Psoas muscle (tissue), 8 donors: ENCODE measurements around the gene PCGF2. TPM values are rescaled to one million over a fixed set of nuclear protein-coding genes. Genes with fewer than 3 reads are reported as not detected.

Source experiments
- ATAC-seq, 4 donors: fragments of 200-7000 bp; cut with Tn5 transposase; one replicate each; pipeline ENCODE4 v1.9.1; 2020; ENCODE audit warnings: moderate library complexity in 3 of 4, mild to moderate bottlenecking in 2 of 4
- DNase-seq, 2 donors: peaks; one replicate each; pipeline ENCODE4 v3.0.0-alpha.2; 2020
- H3K27ac ChIP-seq: fragments of 200-600 bp; one replicate; pipeline ENCODE4 v1.8.0; 2022
- H3K27me3 ChIP-seq, 3 donors: fragments of 200-600 bp in 1 of 3; one replicate each; pipeline versions ENCODE4 v1.6.1 to v1.8.0; 2013 to 2022; ENCODE audit warnings: low read length in 2 of 3, mild to moderate bottlenecking in 2 of 3, moderate library complexity in 1 of 3; ENCODE audit not compliant: insufficient read depth in 3 of 3
- H3K36me3 ChIP-seq, 2 donors: fragments of 200-600 bp in 1 of 2; one replicate each; pipeline versions ENCODE4 v1.6.1 to v1.8.0; 2013 to 2022; ENCODE audit warnings: low read depth in 1 of 2, mild to moderate bottlenecking in 1 of 2, moderate library complexity in 1 of 2; ENCODE audit not compliant: insufficient read depth in 1 of 2
- H3K4me1 ChIP-seq: fragments of 200-600 bp; one replicate; pipeline ENCODE4 v1.8.0; 2022
- H3K4me3 ChIP-seq: fragments of 200-600 bp; one replicate; pipeline ENCODE4 v1.8.0; 2022; ENCODE audit warnings: mild to moderate bottlenecking
- H3K9me3 ChIP-seq: fragments of 200-600 bp; one replicate; pipeline ENCODE4 v1.8.0; 2022
- CTCF ChIP-seq: fragments of 200-600 bp; IDR thresholded peaks from one replicate; pipeline ENCODE4 v1.8.0; 2022; ENCODE audit warnings: antibody characterized with exemption
- WGBS, 3 donors: extraction: QIAGEN DNeasy Blood & Tissue Kit; methylation state at CpG; one replicate each; pipeline versions ENCODE4 v1.1.6 to v1.1.7; 2013; 5-methylcytosine and 5-hydroxymethylcytosine counted together
- intact Hi-C, 2 donors: fragments of 100-400 bp; cut with DNase I; formaldehyde crosslinking; loops; one replicate each; pipeline versions ENCODE4 v1.11.0 to v1.14.2; 2022
- polyA plus RNA-seq, 3 donors: library from polyadenylated mRNA; stranded (reverse); fragments of 200-250 nt; gene quantifications; one replicate each; pipeline ENCODE4 v1.2.3, GENCODE V29; 2013
- total RNA-seq, 4 donors: library from RNA; stranded (reverse); fragmentation: NEBNext Ultra II Directional in 2 of 4; extraction: Animal tissue kit (Norgen Biotek cat#: 25700) in 2 of 4; gene quantifications; one replicate each; pipeline versions ENCODE4 v1.2.1 to v1.2.4, GENCODE V29; 2021 to 2023
- donor health status: healthy with polysubstance abuse.
- donor health status: DM: no; HTN: no; CAD: no; lungs with moderate emphysema.
- donor health status: Bipolar disorder and iron deficiency.
- donor health status: healthy.
- donor health status: DM: yes; HTN: yes; CAD: no.
- donor health status: DM: no; HTN: no; CAD: no.
- donor health status: DM: no; HTN: no; CAD: no.
- donor health status: DM: yes; HTN: yes; CAD: no.

PCGF2 gene
- total and polyA plus RNA-seq, 7 donors = 3.3 to 10.8 (median 7.1) TPM

GRCh38 chr17:38690386-38690785, 57.8 kb downstream of the PCGF2 start:
- 82 to 87% (median 84%) methylated on average over 4 of the region's 4 CpGs for WGBS, 3 donors
- intact Hi-C loops = no loop called here
- H3K36me3 ChIP-seq = no peaks in the 10 kb centered on the region
- no peak overlapping the region for H3K27ac ChIP-seq
- TF ChIP-seq CTCF = no peak
- no peak for ATAC-seq
- no peaks in the 10 kb centered on the region for H3K9me3 ChIP-seq
- H3K4me1 ChIP-seq = peaks cover 14% of the 10 kb centered on the region
- H3K27me3 ChIP-seq = no peaks in the 10 kb centered on the region
- no peak overlapping the region for H3K4me3 ChIP-seq
- no peak for DNase-seq

- DNase-seq (no peak), ATAC-seq (no peak)
- intact Hi-C loops = no loop called here
- no peaks in the 10 kb centered on the region for H3K27me3 ChIP-seq
- H3K36me3 ChIP-seq = no peaks in the 10 kb centered on the region
- WGBS, 3 donors = 93 to 97% (median 95%) methylated on average over 5 of the region's 5 CpGs
- no peaks in the 10 kb centered on the region for H3K4me1 ChIP-seq
- H3K9me3 ChIP-seq = no peaks in the 10 kb centered on the region
- no peak overlapping the region for H3K4me3 ChIP-seq
- no peak for TF ChIP-seq CTCF
- no peak overlapping the region for H3K27ac ChIP-seq
Observed at GRCh38 chr17:38687286-38687685, 60.9 kb downstream of the PCGF2 start.

- no peak for DNase-seq
- no peaks in the 10 kb centered on the region for H3K36me3 ChIP-seq
- no peaks in the 10 kb centered on the region for H3K9me3 ChIP-seq
- WGBS, 3 donors = 70 to 77% (median 72%) methylated on average over 12 of the region's 12 CpGs
- H3K4me3 ChIP-seq = no peak overlapping the region
- H3K27me3 ChIP-seq = no peaks in the 10 kb centered on the region
- ATAC-seq = no peak
- TF ChIP-seq CTCF = no peak
- no peak overlapping the region for H3K27ac ChIP-seq
- intact Hi-C loops = no loop called here
- no peaks in the 10 kb centered on the region for H3K4me1 ChIP-seq
Observed at GRCh38 chr17:38685491-38685890, 62.6 kb downstream of the PCGF2 start.

Other genes starting within 250 kb of the PCGF2 start
- gene SRCIN1, start 142.4 kb downstream of the PCGF2 start, total RNA-seq = under 1 TPM in 3 of 4 donors, not detected in 1; 0.13 to 0.39 (median 0.30) TPM
- gene SRCIN1, start 142.4 kb downstream of the PCGF2 start, polyA plus RNA-seq = under 1 TPM; 0.04 to 0.18 (median 0.08) TPM
- 1 to 10 TPM in 1 of 4 donors, under 1 TPM in 3; 0.21 to 1.2 (median 0.63) TPM for gene EPOP, start 73.4 kb downstream of the PCGF2 start, total RNA-seq
- gene EPOP, start 73.4 kb downstream of the PCGF2 start, polyA plus RNA-seq = 1 to 10 TPM in 1 of 3 donors, under 1 TPM in 2; 0.21 to 1.1 (median 0.44) TPM
- 100 to 1,000 TPM in 1 of 4 donors, 10 to 100 TPM in 3; 78.5 to 120 (median 84.9) TPM for gene MLLT6, start 43.1 kb downstream of the PCGF2 start, total RNA-seq
- gene MLLT6, start 43.1 kb downstream of the PCGF2 start, polyA plus RNA-seq = 10 to 100 TPM; 16.3 to 50.2 (median 25.5) TPM
- gene CISD3, start 18.0 kb downstream of the PCGF2 start, total RNA-seq = 10 to 100 TPM; 29.9 to 45.5 (median 37.4) TPM
- gene CISD3, start 18.0 kb downstream of the PCGF2 start, polyA plus RNA-seq = 10 to 100 TPM; 39.6 to 83.6 (median 41.5) TPM
- gene PSMB3, start 4.4 kb upstream of the PCGF2 start, total RNA-seq = 100 to 1,000 TPM; 112 to 209 (median 184) TPM
- 100 to 1,000 TPM; 286 to 463 (median 332) TPM for gene PSMB3, start 4.4 kb upstream of the PCGF2 start, polyA plus RNA-seq
- 10 to 100 TPM; 61.2 to 66.7 (median 63.8) TPM for gene PIP4K2B, start 51.2 kb upstream of the PCGF2 start, total RNA-seq
- gene PIP4K2B, start 51.2 kb upstream of the PCGF2 start, polyA plus RNA-seq = 10 to 100 TPM; 19.3 to 72.6 (median 26.5) TPM
- 10 to 100 TPM in 3 of 4 donors, 1 to 10 TPM in 1; 9.7 to 21.3 (median 15.3) TPM for gene CWC25, start 77.0 kb upstream of the PCGF2 start, total RNA-seq
- 10 to 100 TPM; 13.5 to 22.0 (median 15.0) TPM for gene CWC25, start 77.0 kb upstream of the PCGF2 start, polyA plus RNA-seq
- gene RPL23, start 105.4 kb upstream of the PCGF2 start, total RNA-seq = 1,000 to 10,000 TPM in 1 of 4 donors, 100 to 1,000 TPM in 3; 816 to 1,006 (median 921) TPM
- 1,000 to 10,000 TPM; 1,675 to 2,332 (median 1,765) TPM for gene RPL23, start 105.4 kb upstream of the PCGF2 start, polyA plus RNA-seq
- 10 to 100 TPM; 14.6 to 20.1 (median 17.2) TPM for gene LASP1, start 121.7 kb upstream of the PCGF2 start, total RNA-seq
- gene LASP1, start 121.7 kb upstream of the PCGF2 start, polyA plus RNA-seq = 10 to 100 TPM in 2 of 3 donors, 1 to 10 TPM in 1; 8.6 to 14.0 (median 10.9) TPM
- gene FBXO47, start 219.1 kb upstream of the PCGF2 start, total RNA-seq = not detected
- under 1 TPM in 1 of 3 donors, not detected in 2; 0.03 TPM for gene FBXO47, start 219.1 kb upstream of the PCGF2 start, polyA plus RNA-seq